GM18867 (cell line): ENCODE results near the gene TEKT5.

Source experiments
- ATAC-seq: cut with Tn5 transposase; IDR thresholded peaks from one replicate; pipeline ENCODE4 v1.9.1; 2021; ENCODE audit warnings: mild to moderate bottlenecking, moderate library complexity; ENCODE audit not compliant: unreplicated experiment

TEKT5 gene

DNA sequence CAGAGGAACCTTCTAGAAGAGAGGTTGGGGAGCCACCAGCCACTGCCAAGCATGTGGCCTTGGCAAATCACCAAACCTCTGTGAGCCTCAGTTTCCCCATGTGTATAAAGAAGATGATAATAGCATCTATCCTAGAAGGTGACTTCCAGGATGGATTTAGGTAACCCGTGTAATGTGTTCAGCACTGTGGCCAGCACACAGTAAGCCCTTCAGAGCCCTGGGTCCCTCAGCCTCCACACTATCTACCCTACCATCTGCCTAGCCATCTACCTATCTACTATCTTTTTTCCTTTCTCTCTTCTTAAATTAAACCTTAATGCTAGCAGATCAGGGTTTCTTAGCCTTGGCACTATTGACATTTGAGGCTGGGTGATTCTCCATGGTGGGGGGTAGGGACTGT is 33.0 kb downstream of the TEKT5 start:
- ATAC-seq = no peak

DNA sequence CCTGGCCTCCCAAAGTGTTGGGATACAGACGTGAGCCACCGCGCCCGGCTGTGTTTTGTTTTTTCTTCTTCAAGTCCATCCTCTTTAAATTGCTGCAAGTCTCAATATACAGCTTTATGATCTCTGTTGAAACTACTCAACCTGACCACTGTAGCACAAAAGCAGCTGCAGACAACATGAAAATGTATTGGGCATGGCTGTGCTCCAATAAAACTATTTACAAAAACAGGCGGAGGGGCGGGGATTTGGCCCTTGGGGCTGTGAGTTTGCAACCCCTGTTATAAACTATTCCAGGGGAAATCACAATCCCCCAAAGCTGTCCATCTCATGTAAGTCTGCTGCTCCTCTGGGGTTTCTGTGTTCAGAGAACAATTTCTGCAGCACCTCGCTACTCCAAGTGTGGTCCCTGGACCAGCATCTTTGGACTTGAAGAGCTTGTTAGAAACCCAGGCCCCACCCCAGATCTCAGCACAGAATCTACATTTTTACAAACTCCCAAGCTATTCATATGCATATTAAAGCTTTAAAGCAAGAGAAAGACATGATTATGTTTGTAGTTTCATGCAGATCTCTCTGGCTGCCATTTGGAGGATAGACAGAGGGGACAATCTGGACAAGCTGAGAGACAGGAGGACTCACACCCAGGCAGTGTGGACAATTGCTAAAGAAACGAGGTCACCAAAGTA is 33.6 kb downstream of the TEKT5 start:
- ATAC-seq = no peak

DNA sequence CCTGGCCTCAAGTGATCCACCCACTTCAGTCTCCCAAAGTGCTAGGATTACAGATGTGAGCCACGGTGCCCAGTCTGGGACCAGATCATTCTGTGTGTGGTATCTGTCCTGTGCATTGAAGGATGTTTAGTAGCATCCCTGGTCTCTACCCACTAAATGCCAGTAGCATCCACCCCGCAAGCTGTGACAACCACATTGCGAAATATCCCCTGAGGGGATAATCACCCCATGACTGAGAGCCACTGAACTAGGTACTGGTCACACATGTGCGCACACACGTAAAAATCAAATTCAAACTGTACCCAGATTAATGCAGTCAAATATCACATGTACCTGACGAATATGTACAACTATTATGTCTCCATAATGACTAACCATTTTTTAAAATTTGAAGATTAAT is 35.8 kb downstream of the TEKT5 start:
- ATAC-seq = no peak

DNA sequence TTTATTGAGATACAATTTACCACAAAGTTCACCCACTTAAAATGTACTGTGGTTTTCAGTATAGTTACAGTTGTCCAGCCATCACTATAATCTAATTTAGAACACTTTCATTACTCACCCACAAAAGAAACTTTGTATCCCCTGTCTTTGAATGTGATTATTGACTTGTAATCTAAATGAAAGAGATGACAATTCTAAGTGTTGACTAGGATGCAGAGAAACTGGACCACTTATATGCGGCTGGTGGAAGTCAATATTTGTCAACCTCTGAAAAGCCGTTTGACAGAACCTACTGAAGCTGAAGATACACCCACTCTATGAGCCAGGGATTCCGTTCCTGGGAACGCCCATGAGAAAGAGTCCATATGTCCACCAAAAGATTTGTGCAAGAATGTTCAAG is 36.8 kb downstream of the TEKT5 start:
- ATAC-seq = no peak

DNA sequence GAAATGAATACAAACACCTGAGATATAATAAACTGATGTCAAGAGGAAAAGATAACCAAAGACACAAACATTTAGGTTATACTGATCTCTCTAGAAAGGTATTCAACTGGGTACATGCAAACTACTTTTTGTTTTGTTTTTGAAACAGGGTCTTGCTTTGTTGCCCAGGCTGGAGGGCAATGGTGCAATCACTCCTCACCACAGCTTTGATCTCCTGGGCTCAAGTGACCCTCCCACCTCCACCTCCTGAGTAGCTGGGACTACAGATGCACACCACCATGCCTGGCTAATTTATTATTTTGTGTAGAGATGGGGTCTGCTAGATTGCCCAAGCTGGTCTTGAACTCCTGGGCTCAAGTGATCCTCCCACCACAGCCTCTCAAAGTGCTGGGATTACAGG is 38.1 kb downstream of the TEKT5 start:
- ATAC-seq = no peak

DNA sequence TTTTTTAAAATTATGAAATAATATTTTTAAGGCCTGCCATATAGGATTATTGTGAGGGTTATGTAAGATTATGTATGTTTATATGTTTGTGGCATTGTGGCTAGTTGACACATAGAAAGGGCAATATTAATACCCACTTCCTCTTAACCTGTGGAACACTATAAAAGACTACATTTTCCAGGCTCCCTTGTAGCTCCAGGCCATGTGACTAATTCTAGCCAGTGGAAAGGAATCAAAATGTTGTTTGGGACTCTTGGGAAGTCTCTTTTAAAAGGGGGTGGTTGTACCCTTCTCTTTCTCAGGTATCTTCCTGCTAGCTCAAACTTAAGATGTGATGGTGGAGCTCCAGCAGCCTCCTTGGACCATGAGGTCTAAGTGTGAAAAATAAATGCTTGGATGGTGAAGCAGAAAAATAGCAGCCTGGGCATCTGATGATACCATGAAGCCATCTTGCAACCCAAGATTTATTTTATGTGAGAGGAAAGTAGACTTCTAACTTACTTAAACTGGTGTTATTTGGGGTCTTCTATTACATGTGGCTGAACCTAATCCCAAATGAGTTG is 39.2 kb downstream of the TEKT5 start:
- ATAC-seq = no peak

DNA sequence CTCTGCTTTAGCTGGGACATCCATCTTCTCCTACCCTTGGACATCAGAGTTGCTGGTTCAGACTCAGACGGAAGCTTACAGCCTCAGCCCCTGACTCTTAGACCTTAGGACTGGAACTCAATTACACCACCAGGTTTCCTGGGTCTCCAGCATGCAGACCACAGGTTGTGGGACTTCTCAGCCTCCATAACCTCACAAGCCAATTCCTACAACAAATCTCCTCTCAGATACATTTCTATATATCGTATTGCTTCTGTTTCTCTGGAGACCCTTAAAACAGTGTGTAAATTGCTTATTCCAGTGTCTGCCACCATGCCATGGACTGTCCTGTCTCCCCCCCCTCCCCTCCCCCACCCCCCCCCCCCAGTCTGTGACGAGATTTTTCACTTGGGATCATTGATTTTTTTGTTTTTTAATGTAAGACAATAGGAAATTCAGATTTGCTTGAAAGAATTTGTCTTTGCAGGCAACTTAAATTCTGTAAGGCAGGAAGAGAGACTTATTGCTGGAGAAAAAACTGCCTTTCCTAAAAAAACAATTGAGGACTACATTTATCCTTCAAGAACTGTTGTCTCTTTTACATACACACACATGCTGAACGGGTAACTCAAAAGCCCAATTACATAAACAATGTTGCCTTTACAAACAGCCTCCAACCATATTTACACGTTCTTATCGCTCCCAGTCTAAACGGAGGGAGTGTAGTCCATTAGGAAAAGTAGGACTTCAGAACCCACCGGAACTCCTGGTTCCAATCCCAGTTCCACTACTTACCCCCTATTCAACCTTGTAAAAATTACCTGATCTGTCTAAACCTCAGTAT is 39.9 kb downstream of the TEKT5 start:
- ATAC-seq = no peak

DNA sequence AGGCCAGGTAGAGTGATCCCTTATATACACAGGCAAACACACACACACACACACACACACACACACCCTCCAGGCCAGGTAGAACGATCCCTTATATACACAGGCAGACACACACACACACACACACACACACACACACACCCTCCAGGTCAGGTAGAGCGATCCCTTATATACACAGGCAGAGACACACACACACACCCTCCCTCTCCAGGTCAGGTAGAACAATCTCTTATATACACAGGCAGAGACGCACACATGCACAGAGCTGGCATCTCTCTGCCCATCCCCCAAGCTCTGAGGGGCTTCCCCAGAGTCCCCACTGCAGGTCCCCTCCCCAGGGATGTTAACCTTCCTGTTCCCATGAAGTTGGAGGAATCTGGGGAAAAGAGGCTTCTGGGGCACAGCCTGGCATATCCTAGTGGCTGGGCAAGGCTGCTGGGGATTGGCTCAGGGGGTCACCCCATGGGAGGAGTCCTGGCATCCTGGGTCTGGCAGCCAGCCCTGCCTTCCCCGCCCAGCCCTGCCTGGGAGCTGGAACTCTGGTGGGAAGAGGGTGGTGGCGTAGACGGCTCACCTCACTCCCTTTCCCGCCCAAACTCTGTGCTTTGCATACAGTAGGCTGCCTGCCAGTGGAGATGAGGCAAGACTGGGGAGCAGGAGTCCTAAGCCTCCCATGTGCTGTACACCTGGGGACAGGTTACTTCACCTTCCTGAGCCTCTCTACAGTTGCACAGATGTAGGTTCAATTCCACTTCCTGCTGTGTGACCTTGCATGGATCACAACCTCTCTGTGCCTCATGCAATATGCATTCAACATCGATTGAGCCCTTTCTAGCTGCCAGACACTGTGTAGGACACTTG is 41.8 kb downstream of the TEKT5 start:
- ATAC-seq = no peak

DNA sequence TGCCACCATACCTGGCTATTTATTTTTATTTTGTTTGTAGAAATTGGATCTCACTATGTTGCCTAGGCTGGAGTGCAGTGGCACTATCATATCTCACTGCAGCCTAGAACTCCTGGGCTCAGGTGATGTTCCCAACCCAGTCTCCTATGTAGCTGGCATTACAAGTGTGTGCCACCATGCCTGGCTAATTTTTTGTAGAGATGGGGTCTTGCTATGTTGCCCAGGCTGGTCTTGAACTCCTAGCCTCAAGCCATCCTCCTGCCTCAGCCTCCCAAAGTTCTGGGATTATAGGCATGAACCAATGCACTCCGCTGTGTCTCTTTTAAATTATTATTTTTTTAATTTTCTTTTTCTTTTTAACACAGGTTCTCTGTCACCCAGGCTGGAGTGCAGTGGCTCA is 45.6 kb downstream of the TEKT5 start:
- peak; percentile 8 for ATAC-seq

DNA sequence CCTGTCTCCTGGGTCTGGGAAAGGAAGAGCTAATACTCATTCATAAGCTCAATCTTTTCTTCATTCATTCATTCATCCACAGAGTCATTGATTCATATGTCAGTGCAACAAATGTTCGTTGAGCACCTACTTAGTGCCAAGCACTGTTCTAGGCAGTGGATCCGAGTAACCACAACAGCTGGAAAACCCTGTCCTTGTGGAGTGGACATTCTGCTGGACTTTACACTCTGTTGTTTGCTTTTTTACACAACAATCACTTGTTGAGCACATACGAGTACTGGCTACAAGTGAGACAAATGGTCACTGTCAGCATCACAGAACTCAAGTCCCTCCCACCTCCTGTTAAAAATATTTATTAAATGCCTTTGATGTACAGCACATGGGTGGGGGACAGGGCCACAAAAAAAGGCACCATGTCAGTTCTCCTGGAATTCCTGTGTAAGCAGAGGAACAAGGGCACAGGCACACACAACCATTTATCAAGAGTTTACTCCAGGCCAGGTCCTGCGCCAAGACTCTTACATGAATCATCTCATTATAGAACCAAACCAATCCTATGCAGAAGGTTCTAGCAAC is 46.9 kb downstream of the TEKT5 start:
- ATAC-seq = no peak

DNA sequence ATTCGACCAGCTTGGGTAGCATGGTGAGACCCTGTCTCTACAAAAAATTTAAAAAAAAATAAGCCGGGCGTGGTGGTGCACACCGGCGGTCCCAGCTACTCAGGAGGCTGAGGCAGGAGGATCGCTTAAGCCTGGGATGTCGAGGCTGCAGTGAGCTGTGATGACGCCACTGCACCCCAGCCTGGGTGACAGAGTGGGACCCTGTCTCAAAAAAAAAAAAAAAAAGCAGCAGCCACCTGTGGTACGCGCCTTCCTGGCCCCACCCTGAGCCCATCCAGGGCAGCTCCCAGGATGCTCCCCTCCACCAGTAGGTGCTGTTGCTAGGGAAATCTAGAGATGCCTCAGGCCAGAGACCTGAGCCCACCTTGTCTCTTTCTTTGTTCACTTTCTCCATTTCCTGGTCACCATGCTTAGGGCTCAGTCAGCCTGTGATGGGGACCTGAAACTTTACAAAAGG is 47.4 kb downstream of the TEKT5 start:
- no peak for ATAC-seq

DNA sequence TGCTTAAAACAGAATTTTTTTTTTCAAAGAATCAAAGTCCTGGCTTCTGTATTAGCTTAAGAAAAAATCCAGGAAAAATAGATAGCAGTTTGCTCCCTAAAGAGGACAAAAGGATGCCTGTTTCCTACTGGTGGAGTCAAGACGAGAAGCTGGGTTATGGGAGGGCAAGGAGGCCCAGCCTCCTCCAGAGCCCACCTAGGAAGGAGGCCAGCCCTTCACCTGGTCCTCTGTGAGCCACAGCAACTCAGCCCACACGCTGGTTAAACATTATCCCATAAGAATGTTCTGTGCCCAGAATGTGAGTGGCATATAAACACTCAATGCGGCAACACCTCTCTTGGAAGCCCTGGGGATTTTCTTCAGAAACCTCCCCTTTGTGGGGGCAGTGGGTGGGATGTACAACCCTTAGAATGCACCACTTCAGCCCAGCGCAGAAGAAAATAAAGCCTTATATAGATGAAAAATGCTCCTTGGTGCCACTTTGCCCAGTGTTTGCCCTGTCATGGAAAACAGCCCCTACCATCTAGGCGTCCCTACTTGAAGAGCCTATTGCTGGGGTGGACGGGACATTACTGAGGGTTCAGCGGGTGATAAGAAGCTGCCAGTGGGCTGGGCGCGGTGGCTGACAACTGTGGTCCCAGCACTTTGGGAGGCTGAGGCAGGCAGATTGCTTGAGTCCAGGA is 48.0 kb downstream of the TEKT5 start:
- no peak for ATAC-seq

DNA sequence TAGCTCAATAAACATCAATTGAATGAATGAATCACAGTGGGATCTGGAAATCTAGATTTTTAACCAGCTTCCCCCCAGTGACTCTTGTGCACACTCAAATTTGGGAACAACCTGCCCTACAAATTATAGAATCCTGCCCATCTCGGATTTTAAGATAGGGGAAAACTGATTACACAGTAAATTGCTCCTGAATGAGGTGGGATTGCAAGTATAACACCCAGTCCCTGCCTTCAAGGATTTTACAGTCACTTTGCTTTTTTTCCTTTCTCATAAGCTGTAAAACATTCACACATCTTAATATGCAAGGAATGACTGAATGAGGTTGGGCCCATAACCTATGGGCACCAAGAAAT is 48.5 kb downstream of the TEKT5 start:
- ATAC-seq = no peak

DNA sequence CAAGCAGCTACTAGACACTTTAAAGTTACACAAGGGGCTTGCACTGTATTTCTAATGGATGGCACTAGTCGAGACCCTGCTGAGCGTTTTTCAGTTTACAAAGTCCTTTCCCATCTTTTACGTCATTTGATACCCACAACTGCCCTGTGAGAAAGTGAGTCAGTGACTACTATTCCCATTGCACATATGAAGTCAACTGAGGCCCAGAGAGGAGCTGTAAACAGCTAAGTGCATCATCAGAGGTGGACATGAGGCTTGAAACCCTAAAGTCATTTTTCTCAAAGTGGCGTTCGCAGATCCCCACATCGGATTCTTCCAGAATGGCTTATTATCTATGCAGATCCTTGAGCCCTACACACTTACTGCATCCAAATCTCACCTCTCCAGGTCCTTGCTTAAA is 50.6 kb downstream of the TEKT5 start:
- no peak for ATAC-seq

DNA sequence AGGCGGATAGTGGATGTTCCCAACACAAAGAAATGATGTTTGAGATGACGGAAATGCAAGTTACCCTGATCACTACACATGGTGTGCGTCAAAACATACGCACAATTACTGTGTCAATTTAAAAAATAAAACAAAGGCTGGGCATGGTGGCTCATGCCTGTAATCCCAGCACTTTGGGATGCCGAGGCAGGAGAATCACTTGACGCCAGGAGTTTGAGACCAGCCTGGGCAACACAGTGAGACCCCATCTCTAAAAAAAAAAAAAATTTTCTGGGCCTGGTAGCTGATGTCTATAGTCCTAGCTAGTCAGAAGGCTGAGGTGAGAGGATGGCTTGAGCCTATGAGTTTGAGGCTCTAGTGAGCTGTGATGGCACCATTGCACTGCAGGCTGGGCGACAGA is 51.8 kb downstream of the TEKT5 start:
- no peak for ATAC-seq

DNA sequence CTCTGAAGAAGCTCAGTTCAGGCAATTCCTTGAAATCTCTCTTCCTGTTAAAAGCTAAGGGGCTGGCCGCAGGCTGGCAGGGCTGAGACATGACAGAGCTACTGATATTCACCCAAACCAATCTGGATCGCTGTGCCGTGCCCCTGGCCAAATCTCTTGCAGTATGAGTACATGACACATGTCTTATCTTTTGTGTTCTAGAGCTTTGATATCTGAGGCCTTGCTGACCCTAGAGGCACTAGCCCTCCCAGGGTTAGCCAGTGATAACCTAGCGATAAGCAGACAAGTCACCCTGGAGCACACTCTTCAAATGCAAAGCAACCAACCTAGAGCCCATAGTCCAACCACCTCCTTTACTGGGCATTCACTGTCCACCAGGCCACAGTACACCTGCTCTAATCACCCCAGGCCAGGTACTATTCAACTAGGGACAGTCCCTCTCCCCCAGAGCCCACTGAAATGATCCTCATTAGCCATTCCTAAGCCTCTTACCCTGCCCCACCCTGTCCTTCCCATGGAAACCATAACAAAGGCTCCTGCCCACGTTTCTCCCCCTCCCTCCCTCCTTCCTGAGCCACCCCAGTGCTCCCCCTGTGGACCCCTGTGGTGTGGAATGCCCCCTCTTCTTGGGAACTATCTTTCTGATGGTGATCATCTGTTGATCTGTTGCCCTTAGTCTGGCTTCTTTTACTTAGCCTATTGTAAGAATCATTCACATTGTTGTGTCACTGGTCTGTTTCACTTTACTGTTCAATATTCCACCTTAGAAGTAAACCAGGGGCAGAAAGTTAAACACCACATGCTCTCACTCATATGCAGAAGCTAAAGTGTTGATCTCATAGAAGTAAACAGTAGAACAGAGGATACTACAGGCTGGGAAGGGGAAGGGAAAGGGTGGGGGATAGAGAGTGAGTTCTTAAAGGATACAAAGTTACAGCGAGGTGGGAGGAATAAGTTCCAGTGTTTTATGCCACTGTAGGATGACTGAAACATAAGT is 52.5 kb downstream of the TEKT5 start:
- ATAC-seq = no peak

DNA sequence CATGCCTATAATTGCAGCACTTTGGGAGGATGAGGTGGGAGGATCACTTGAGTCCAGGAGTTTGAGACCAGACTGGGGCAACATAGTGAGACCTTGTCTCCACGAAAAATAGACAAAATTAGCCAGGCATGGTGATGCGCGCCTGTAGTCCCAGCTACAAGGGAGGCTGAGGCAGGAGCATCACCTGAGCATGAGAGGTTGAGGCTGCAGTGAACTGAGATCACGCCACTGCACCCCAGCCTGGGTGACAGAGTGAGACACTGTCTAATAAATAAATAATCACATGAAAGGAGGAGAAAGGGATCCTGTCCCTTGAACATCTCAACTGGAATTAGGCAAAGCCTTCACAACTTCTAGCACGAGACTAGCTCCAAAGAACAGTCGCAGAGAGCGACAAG is 53.2 kb downstream of the TEKT5 start:
- ATAC-seq = no peak

DNA sequence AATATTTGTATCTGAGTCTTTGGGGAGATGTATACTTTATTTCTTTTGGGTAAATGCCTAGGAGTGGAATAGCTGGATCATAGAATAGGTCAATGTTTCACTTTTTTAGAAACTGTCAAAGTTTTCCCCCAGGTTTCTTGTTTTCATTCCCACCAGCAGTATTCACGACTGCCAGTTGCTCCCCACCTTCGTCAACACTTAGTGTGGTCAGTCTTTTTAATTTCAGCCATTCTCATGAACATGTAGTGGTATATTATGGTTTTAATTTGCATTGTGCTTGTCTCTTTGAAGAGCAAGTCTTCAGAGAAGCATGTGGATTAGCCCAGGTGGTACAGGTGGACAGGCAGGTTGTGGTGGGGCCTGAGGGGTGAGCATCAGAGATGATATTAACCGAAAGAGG is 53.8 kb downstream of the TEKT5 start:
- ATAC-seq = no peak

DNA sequence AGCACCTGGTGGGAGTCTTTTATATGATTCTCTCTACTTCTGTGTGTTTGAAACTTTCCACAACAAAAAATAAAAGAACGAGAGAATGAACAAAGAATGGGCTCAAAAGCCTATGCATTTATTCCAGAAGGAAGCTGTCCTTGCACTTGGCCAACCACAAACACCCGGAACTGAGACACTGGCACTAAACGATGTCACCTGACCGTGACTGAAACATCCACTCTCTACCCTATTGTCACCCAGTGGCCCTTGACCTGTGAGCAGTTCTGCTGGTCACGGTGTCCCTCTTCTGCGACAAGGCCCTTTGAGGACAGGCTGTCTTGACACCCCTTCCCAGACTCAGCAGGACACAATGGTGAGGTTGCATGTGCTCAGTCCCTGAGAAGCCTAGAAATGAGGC is 56.6 kb downstream of the TEKT5 start:
- no peak for ATAC-seq
